ENCODE measurements around the gene TPM4. TPM values are rescaled to one million over a fixed set of nuclear protein-coding genes. Genes with fewer than 3 reads are reported as not detected.

Gene TPM4
- total RNA-seq, 1 donor from 2014 or later = 357 TPM

- peaks cover 31% of the 10 kb centered on the region for H3K36me3 Mint-ChIP-seq (ENCODE audit: low read depth)
- H3K4me1 Mint-ChIP-seq = no peaks in the 10 kb centered on the region
- H3K9me3 Mint-ChIP-seq = peaks cover 9% of the 10 kb centered on the region
- H3K4me3 Mint-ChIP-seq = no peak overlapping the region
- no peak overlapping the region for H3K27ac Mint-ChIP-seq (ENCODE audit: unreplicated experiment)
- TF ChIP-seq CTCF (conservative IDR thresholded peaks at IDR 0.05) = no peak
- H3K27me3 Mint-ChIP-seq (ENCODE audit: low read depth) = no peaks in the 10 kb centered on the region
- DNase-seq (ENCODE audit: low read depth, low spot score) = no peak
Measured at GRCh38 chr19:16127776-16128371, 51.6 kb downstream of the TPM4 start.

- no peak for DNase-seq (ENCODE audit: low read depth, low spot score)
- Mint-ChIP-seq H3K27me3 (ENCODE audit: low read depth) (no peaks in the 10 kb centered on the region), H3K36me3 (ENCODE audit: low read depth) (peaks cover 37% of the 10 kb centered on the region), H3K9me3 (peaks cover 9% of the 10 kb centered on the region), H3K4me1 (no peaks in the 10 kb centered on the region), H3K27ac (ENCODE audit: unreplicated experiment) (peak overlapping the region; percentile 67), H3K4me3 (no peak overlapping the region)
- TF ChIP-seq CTCF (conservative IDR thresholded peaks at IDR 0.05) = no peak
Measured at GRCh38 chr19:16131648-16132047, 55.4 kb downstream of the TPM4 start.

- DNase-seq (ENCODE audit: low read depth, low spot score) = no peak
- Mint-ChIP-seq H3K4me3 (no peak overlapping the region), H3K4me1 (no peaks in the 10 kb centered on the region), H3K27me3 (ENCODE audit: low read depth) (no peaks in the 10 kb centered on the region), H3K9me3 (peaks cover 9% of the 10 kb centered on the region), H3K27ac (ENCODE audit: unreplicated experiment) (no peak overlapping the region), H3K36me3 (ENCODE audit: low read depth) (peaks cover 36% of the 10 kb centered on the region)
- no peak for TF ChIP-seq CTCF (conservative IDR thresholded peaks at IDR 0.05)
Measured at GRCh38 chr19:16133818-16134217, 57.5 kb downstream of the TPM4 start.

- no peaks in the 10 kb centered on the region for H3K27me3 Mint-ChIP-seq (ENCODE audit: low read depth)
- TF ChIP-seq CTCF (conservative IDR thresholded peaks at IDR 0.05) = no peak
- DNase-seq (ENCODE audit: low read depth, low spot score) = no peak
- peaks cover 33% of the 10 kb centered on the region for H3K36me3 Mint-ChIP-seq (ENCODE audit: low read depth)
- no peak overlapping the region for H3K4me3 Mint-ChIP-seq
- no peaks in the 10 kb centered on the region for H3K4me1 Mint-ChIP-seq
- peaks cover 9% of the 10 kb centered on the region for H3K9me3 Mint-ChIP-seq
- no peak overlapping the region for H3K27ac Mint-ChIP-seq (ENCODE audit: unreplicated experiment)
Measured at GRCh38 chr19:16134510-16134909, 58.2 kb downstream of the TPM4 start.

GRCh38 chr19:16135430-16136127, 59.3 kb downstream of the TPM4 start:
- H3K36me3 Mint-ChIP-seq (ENCODE audit: low read depth) = peaks cover 27% of the 10 kb centered on the region
- H3K4me3 Mint-ChIP-seq = no peak overlapping the region
- peaks cover 9% of the 10 kb centered on the region for H3K9me3 Mint-ChIP-seq
- no peaks in the 10 kb centered on the region for H3K27me3 Mint-ChIP-seq (ENCODE audit: low read depth)
- H3K4me1 Mint-ChIP-seq = no peaks in the 10 kb centered on the region
- H3K27ac Mint-ChIP-seq (ENCODE audit: unreplicated experiment) = no peak overlapping the region
- no peak for DNase-seq (ENCODE audit: low read depth, low spot score)
- TF ChIP-seq CTCF (conservative IDR thresholded peaks at IDR 0.05) = no peak

All from neural crest cell (in vitro differentiated cells).